ENCODE results near the gene PRR5. TPM values are rescaled to one million over a fixed set of nuclear protein-coding genes. Genes with fewer than 3 reads are reported as not detected.

The PRR5 gene
- total and polyA plus RNA-seq, 2 donors (not counting 1 experiment from before 2014, with no cell fraction given) = 2.4 to 8.6 TPM

DNA sequence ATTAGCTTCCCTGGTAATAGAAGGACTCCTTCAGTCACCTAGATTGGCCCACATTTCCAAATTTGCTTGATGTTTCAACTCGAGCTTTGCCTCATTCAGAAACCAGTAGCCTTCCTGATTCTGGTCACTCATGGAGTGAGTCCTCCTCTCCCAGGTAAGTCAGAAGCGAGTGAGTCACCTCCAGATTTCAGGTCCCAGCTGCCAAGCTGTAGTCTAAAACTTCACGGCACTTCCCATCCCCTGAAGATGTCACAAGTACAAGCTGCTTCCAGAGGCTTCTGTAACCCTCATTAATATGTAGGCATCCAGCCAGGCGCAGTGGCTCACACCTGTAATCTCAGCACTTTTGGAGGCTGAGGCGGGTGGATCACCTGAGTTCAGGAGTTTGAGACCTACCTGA lies 73.9 kb downstream of the PRR5 start:
- Histone ChIP-seq H4K20me1 (ENCODE audit: control insufficient read depth, extremely low read depth, insufficient read depth, low read length) (no peaks in the 10 kb centered on the region), H3K36me3 (ENCODE audit: control insufficient read depth, insufficient read depth, low read length) (no peaks in the 10 kb centered on the region), H3K4me2 (ENCODE audit: extremely low read depth, insufficient read depth, low read length) (no peak overlapping the region), H3K4me1 (ENCODE audit: control insufficient read depth, extremely low read depth, insufficient read depth, low read length) (no peaks in the 10 kb centered on the region), H3K9ac (ENCODE audit: insufficient read depth, low read length) (no peak overlapping the region), H3K27me3 (ENCODE audit: control insufficient read depth, insufficient read depth, low read length) (no peaks in the 10 kb centered on the region), H3K79me2 (ENCODE audit: control insufficient read depth, insufficient read depth, low read length) (no peaks in the 10 kb centered on the region), H3K4me3 (replicated peaks in 1 of 4; ENCODE audit: control extremely low read depth in 1 of 4, insufficient read depth in 1 of 4, low read depth in 3 of 4, low read length in 4 of 4) (no peak overlapping the region), H3K27ac (ENCODE audit: insufficient read depth, low read length) (no peak overlapping the region), H3K9me3 (ENCODE audit: control insufficient read depth, insufficient read depth, low read depth, low read length) (no peaks in the 10 kb centered on the region), H2AFZ (ENCODE audit: low read length) (no peak overlapping the region)
- no peak for TF ChIP-seq EZH2 (IDR thresholded peaks at IDR 0.05; ENCODE audit: low read length, missing control alignments)
- TF ChIP-seq, protein P1, sequence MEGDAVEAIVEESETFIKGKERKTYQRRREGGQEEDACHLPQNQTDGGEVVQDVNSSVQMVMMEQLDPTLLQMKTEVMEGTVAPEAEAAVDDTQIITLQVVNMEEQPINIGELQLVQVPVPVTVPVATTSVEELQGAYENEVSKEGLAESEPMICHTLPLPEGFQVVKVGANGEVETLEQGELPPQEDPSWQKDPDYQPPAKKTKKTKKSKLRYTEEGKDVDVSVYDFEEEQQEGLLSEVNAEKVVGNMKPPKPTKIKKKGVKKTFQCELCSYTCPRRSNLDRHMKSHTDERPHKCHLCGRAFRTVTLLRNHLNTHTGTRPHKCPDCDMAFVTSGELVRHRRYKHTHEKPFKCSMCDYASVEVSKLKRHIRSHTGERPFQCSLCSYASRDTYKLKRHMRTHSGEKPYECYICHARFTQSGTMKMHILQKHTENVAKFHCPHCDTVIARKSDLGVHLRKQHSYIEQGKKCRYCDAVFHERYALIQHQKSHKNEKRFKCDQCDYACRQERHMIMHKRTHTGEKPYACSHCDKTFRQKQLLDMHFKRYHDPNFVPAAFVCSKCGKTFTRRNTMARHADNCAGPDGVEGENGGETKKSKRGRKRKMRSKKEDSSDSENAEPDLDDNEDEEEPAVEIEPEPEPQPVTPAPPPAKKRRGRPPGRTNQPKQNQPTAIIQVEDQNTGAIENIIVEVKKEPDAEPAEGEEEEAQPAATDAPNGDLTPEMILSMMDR (conservative IDR thresholded peaks at IDR 0.05 in 1 of 2, IDR thresholded peaks at IDR 0.05 in 1 of 2; ENCODE audit: low read depth in 1 of 2, low read length in 2 of 2) = no peak
- DNase-seq (ENCODE audit: low read depth in 2 of 2) = no peak

DNA sequence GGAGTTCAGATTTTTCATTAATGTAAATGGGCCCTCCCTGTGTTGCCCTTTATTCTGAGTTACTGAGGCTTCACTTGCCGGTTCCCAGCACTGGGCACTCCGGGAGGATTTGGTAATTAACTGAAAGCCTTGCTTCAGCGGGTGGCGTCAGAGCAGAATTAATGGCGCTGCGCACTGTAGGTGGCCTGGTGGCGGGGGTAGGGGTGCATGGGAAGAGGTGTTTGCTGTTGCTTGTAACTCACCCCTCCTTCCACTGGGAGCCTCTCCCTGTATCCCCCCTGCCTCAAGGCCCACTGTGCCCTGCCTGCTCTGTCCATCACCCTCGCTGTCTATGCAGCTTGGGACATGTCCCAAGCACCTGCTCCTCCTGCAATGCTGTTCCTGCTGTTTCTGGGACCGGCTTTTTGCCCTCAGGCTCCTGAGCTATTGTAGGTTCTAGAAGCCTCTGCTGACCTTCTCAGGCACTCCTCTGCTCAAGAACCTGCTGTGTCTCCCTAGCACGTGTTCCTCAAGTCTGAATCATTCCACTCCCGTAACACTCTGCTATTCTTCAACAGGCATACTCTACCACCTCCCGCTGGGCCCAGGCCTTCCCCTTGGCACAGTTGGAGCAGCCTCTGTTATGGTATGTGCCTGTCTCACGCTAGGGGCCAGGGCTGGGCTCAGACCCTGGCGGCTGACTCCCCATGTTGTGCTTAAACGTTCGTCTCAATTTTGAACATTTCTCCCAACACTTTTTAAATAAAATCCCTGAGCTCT lies 74.8 kb downstream of the PRR5 start:
- H2AFZ ChIP-seq (ENCODE audit: low read length) = no peak overlapping the region
- TF ChIP-seq EZH2 (IDR thresholded peaks at IDR 0.05; ENCODE audit: low read length, missing control alignments) = no peak
- TF ChIP-seq, protein P1 (conservative IDR thresholded peaks at IDR 0.05 in 1 of 2, IDR thresholded peaks at IDR 0.05 in 1 of 2; ENCODE audit: low read depth in 1 of 2, low read length in 2 of 2) = no peak
- H3K9me3 ChIP-seq (ENCODE audit: control insufficient read depth, insufficient read depth, low read depth, low read length) = no peaks in the 10 kb centered on the region
- no peaks in the 10 kb centered on the region for H4K20me1 ChIP-seq (ENCODE audit: control insufficient read depth, extremely low read depth, insufficient read depth, low read length)
- no peak overlapping the region for H3K9ac ChIP-seq (ENCODE audit: insufficient read depth, low read length)
- H3K27me3 ChIP-seq (ENCODE audit: control insufficient read depth, insufficient read depth, low read length) = no peaks in the 10 kb centered on the region
- H3K4me3 ChIP-seq (replicated peaks in 1 of 4; ENCODE audit: control extremely low read depth in 1 of 4, insufficient read depth in 1 of 4, low read depth in 3 of 4, low read length in 4 of 4) = no peak overlapping the region
- no peak overlapping the region for H3K27ac ChIP-seq (ENCODE audit: insufficient read depth, low read length)
- no peaks in the 10 kb centered on the region for H3K36me3 ChIP-seq (ENCODE audit: control insufficient read depth, insufficient read depth, low read length)
- H3K4me2 ChIP-seq (ENCODE audit: extremely low read depth, insufficient read depth, low read length) = no peak overlapping the region
- H3K79me2 ChIP-seq (ENCODE audit: control insufficient read depth, insufficient read depth, low read length) = no peaks in the 10 kb centered on the region
- DNase-seq (ENCODE audit: low read depth in 2 of 2) = no peak
- H3K4me1 ChIP-seq (ENCODE audit: control insufficient read depth, extremely low read depth, insufficient read depth, low read length) = no peaks in the 10 kb centered on the region

DNA sequence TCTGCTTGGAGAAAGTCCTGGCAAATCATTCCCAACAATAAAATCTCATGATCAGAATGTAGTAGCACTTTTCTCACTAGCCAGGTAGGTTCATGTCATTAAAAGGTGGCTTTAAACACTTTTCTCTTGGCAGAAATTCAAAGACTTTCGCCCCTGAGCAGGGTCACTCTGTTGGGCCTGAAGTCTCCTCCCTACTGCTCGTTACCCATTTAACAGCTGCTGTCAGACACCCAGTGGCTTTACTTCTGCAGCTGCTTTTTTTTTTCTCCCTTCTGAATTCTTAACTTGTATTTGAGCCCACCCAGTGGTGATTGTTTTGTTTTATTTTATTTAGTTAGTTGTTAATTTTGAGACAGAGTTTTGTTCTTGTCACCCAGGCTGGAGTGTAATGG lies 75.4 kb downstream of the PRR5 start:
- Histone ChIP-seq H3K4me3 (replicated peaks in 1 of 4; ENCODE audit: control extremely low read depth in 1 of 4, insufficient read depth in 1 of 4, low read depth in 3 of 4, low read length in 4 of 4) (no peak overlapping the region), H3K27ac (ENCODE audit: insufficient read depth, low read length) (no peak overlapping the region), H3K9ac (ENCODE audit: insufficient read depth, low read length) (no peak overlapping the region), H4K20me1 (ENCODE audit: control insufficient read depth, extremely low read depth, insufficient read depth, low read length) (no peaks in the 10 kb centered on the region), H2AFZ (ENCODE audit: low read length) (no peak overlapping the region), H3K36me3 (ENCODE audit: control insufficient read depth, insufficient read depth, low read length) (no peaks in the 10 kb centered on the region), H3K27me3 (ENCODE audit: control insufficient read depth, insufficient read depth, low read length) (no peaks in the 10 kb centered on the region), H3K9me3 (ENCODE audit: control insufficient read depth, insufficient read depth, low read depth, low read length) (no peaks in the 10 kb centered on the region), H3K4me1 (ENCODE audit: control insufficient read depth, extremely low read depth, insufficient read depth, low read length) (no peaks in the 10 kb centered on the region), H3K79me2 (ENCODE audit: control insufficient read depth, insufficient read depth, low read length) (no peaks in the 10 kb centered on the region), H3K4me2 (ENCODE audit: extremely low read depth, insufficient read depth, low read length) (no peak overlapping the region)
- DNase-seq (ENCODE audit: low read depth in 2 of 2) = no peak
- TF ChIP-seq, protein P1 (conservative IDR thresholded peaks at IDR 0.05 in 1 of 2, IDR thresholded peaks at IDR 0.05 in 1 of 2; ENCODE audit: low read depth in 1 of 2, low read length in 2 of 2) = no peak
- TF ChIP-seq EZH2 (IDR thresholded peaks at IDR 0.05; ENCODE audit: low read length, missing control alignments) = no peak
